HepG2 (cell line): ENCODE data around the gene MYL12B. TPM values are rescaled to one million over a fixed set of nuclear protein-coding genes. Genes with fewer than 3 reads are reported as not detected.

Experiments
- ATAC-seq: fragments of 200-7000 bp; cut with Tn5 transposase; 3 replicates; pipeline ENCODE4 v1.9.1; 2020; ENCODE audit warnings: mild to moderate bottlenecking, moderate library complexity
- BruUV-seq: library from RNA; stranded (reverse); fragments of 400-500 nt; replicated peaks from 2 replicates; lab custom pipeline; 2021; lab: Mats Ljungman, UMichigan
- CTCF ChIA-PET: fragments of 300-600 bp; formaldehyde crosslinking; extraction: SDS; loops from one replicate; lab custom pipeline; 2021; ENCODE audit warnings: low total read pairs, inconsistent platforms, low intra/inter-chr PET ratio; lab: Yijun Ruan, JAX
- POLR2A ChIA-PET: fragments of 350-600 bp; sonication (Branson Sonifier 250); formaldehyde crosslinking; loops from one replicate; lab custom pipeline; 2020; ENCODE audit warnings: antibody characterized with exemption, inconsistent platforms; lab: Yijun Ruan, JAX
- DNase-seq: peaks from one replicate; pipeline ENCODE4 v3.0.0-alpha.2; 2015; ENCODE audit warnings: low spot score
- FAIRE-seq: peaks from 3 replicates; lab custom pipeline; 2011; peaks lifted over from hg19 to GRCh38; lab: Jason Lieb, UNC
- H2AFZ ChIP-seq: one replicate; pipeline ENCODE4 v1.6.1; 2011; ENCODE audit warnings: low read length, inconsistent platforms
- H3K27ac ChIP-seq: fragments of 300-600 bp; 3 replicates; pipeline ENCODE4 v1.8.0; 2011; ENCODE audit warnings: mixed run types, mild to moderate bottlenecking, mixed read lengths, low read length, inconsistent platforms; ENCODE audit not compliant: insufficient read depth; ENCODE audit errors: extremely low read length
- H3K27me3 ChIP-seq, 2 experiments: fragments of 200-600 bp in 1 of 2; 2 replicates in 1 of 2; 3 replicates in 1 of 2; pipeline versions ENCODE4 v1.6.0 to v1.8.0; 2011; ENCODE audit warnings: low read length in 2 of 2, mild to moderate bottlenecking in 2 of 2, moderate library complexity in 2 of 2, inconsistent platforms in 1 of 2; ENCODE audit not compliant: insufficient read depth in 2 of 2, control insufficient read depth in 1 of 2
- H3K36me3 ChIP-seq, 2 experiments: fragments of 200-600 bp in 1 of 2; replicated peaks in 1 of 2; 2 replicates in 1 of 2; 3 replicates in 1 of 2; pipeline versions ENCODE4 v1.5.1 to v1.8.0; 2011; ENCODE audit warnings: low read length in 2 of 2, inconsistent platforms in 1 of 2; ENCODE audit not compliant: insufficient read depth in 2 of 2, control insufficient read depth in 1 of 2
- H3K4me1 ChIP-seq: 2 replicates; pipeline ENCODE4 v1.5.1; 2012; ENCODE audit warnings: low read length, inconsistent platforms; ENCODE audit not compliant: insufficient read depth
- H3K4me2 ChIP-seq: 2 replicates; pipeline ENCODE4 v1.6.0; 2011; ENCODE audit warnings: low read depth, low read length, inconsistent platforms
- H3K4me3 ChIP-seq, 3 experiments: fragments of 200-600 bp in 1 of 3; sonication (generic), shearing (Covaris generic) in 1 of 3; replicated peaks in 1 of 3; 2 replicates each; pipeline ENCODE4 v1.5.1; 2011 to 2016; ENCODE audit warnings: low read length in 3 of 3, inconsistent platforms in 2 of 3, low read depth in 2 of 3, mild to moderate bottlenecking in 2 of 3, control low read depth in 1 of 3, mixed read lengths in 1 of 3; ENCODE audit not compliant: insufficient read depth in 1 of 3
- H3K79me2 ChIP-seq: one replicate; pipeline ENCODE4 v1.6.1; 2011; ENCODE audit warnings: low read length, inconsistent platforms; ENCODE audit not compliant: insufficient read depth
- H3K9ac ChIP-seq: 2 replicates; pipeline ENCODE4 v1.6.0; 2011; ENCODE audit warnings: mild to moderate bottlenecking, low read depth, low read length, inconsistent platforms; ENCODE audit not compliant: insufficient read depth
- H3K9me3 ChIP-seq: 2 replicates; pipeline ENCODE4 v1.5.1; 2012; ENCODE audit warnings: mild to moderate bottlenecking, low read length
- H4K20me1 ChIP-seq: 2 replicates; pipeline ENCODE4 v1.6.0; 2011; ENCODE audit warnings: inconsistent platforms, mild to moderate bottlenecking, low read length, moderate library complexity; ENCODE audit not compliant: insufficient read depth
- CTCF ChIP-seq: sonication (generic); formaldehyde crosslinking; IDR thresholded peaks from 2 replicates; pipeline ENCODE4 v1.5.0; 2020; ENCODE audit warnings: mild to moderate bottlenecking, missing genetic modification reagents, moderate library complexity
- ETV6 ChIP-seq: sonication (generic); formaldehyde crosslinking; conservative IDR thresholded peaks from 2 replicates; pipeline ENCODE4 v1.4.0; 2020; ENCODE audit warnings: missing genetic modification reagents
- KDM2A ChIP-seq: sonication (generic); formaldehyde crosslinking; IDR thresholded peaks from 2 replicates; pipeline ENCODE4 v1.4.0; 2020; ENCODE audit warnings: low read depth, missing genetic modification reagents, borderline replicate concordance
- NCOA5 ChIP-seq: sonication (generic); formaldehyde crosslinking; IDR thresholded peaks from 2 replicates; pipeline ENCODE4 v1.4.0; 2020; ENCODE audit warnings: missing genetic modification reagents
- PAF1 ChIP-seq: IDR thresholded peaks from 2 replicates; pipeline ENCODE4 v1.6.1; 2016; ENCODE audit warnings: missing genetic modification reagents, missing compliant biosample characterization
- POLR2A ChIP-seq, 2 experiments: IDR thresholded peaks; 2 replicates each; pipeline ENCODE4 v1.6.1; 2011; ENCODE audit warnings: low read depth in 2 of 2, low read length in 2 of 2, mild to moderate bottlenecking in 1 of 2, moderate library complexity in 1 of 2; ENCODE audit not compliant: insufficient read depth in 1 of 2
- POLR2AphosphoS5 ChIP-seq: IDR thresholded peaks from 2 replicates; pipeline ENCODE4 v1.6.1; 2012; ENCODE audit warnings: low read depth, low read length
- POLR2G ChIP-seq: fragments of 200-400 bp; formaldehyde crosslinking; IDR thresholded peaks from 2 replicates; pipeline ENCODE4 v1.6.1; 2018; ENCODE audit warnings: mild to moderate bottlenecking, low read depth, low read length, moderate library complexity
- RBM22 ChIP-seq: fragments of 200-400 bp; formaldehyde crosslinking; optimal IDR thresholded peaks from 2 replicates; pipeline ENCODE3; 2017; ENCODE audit warnings: mild to moderate bottlenecking, low read length, moderate library complexity
- STAG1 ChIP-seq: sonication (generic); formaldehyde crosslinking; IDR thresholded peaks from 2 replicates; pipeline ENCODE4 v1.4.0; 2020; ENCODE audit warnings: missing genetic modification reagents
- ZNF292 ChIP-seq: sonication (generic); formaldehyde crosslinking; IDR thresholded peaks from 2 replicates; pipeline ENCODE4 v1.8.1; 2022; ENCODE audit warnings: mild to moderate bottlenecking, low read depth, missing genetic modification reagents, borderline replicate concordance
- ZNF362 ChIP-seq: sonication (generic); formaldehyde crosslinking; IDR thresholded peaks from 2 replicates; pipeline ENCODE4 v1.4.0; 2020; ENCODE audit warnings: missing genetic modification reagents, mild to moderate bottlenecking, borderline replicate concordance
- WGBS: methylation state at CpG from one replicate; pipeline ENCODE4 v1.1.6; 2017; ENCODE audit warnings: low lambda C conversion rate; 5-methylcytosine and 5-hydroxymethylcytosine counted together
- in situ Hi-C: cut with HindIII; loops from 2 replicates; pipeline ENCODE4 v1.10.0; 2017; ENCODE audit warnings: low pct_unique_long_range_greater_than_20kb; ENCODE audit not compliant: extremely low pct_ligation_motif_present
- intact Hi-C: fragments of 100-400 bp; cut with micrococcal nuclease; formaldehyde crosslinking; loops from one replicate; pipeline ENCODE4 v1.10.0; 2022; ENCODE audit not compliant: unreplicated experiment
- polyA plus RNA-seq, 8 experiments: library from polyadenylated mRNA; depleted of rRNA in 3 of 8; stranded (reverse) in 7 of 8; unstranded in 1 of 8; fragments of >200 nt; fragmentation: Illumina TruSeq in 4 of 8; extraction: Trizol in 4 of 8; gene quantifications; 2 replicates each; pipeline versions ENCODE4 v1.2.1 to v1.2.3, GENCODE V29; 2011 to 2016; ENCODE audit warnings: low read depth in 4 of 8, missing spikeins in 1 of 8, mixed read lengths in 1 of 8; ENCODE audit not compliant: insufficient read depth in 1 of 8
- total RNA-seq, 5 experiments: library from RNA; depleted of rRNA; stranded (reverse); fragments of >200 nt; fragmentation: Illumina TruSeq; extraction: Trizol; gene quantifications; 2 replicates each; pipeline ENCODE4 v1.2.3, GENCODE V29; 2016; ENCODE audit warnings: low read depth in 1 of 5

MYL12B gene
- total and polyA plus RNA-seq, 2 of the 13 experiments (the other 11 are each of a cell fraction or from before 2014, with no cell fraction given) = 265 to 340 TPM

- BruUV-seq = no TSS peak
- ChIA-PET POLR2A (no interaction called here), CTCF (no interaction called here)
- H3K4me3 ChIP-seq = no peak overlapping the region
- no peak overlapping the region for H2AFZ ChIP-seq
- WGBS = 75% methylated on average over 14 of the region's 14 CpGs
- H3K9me3 ChIP-seq = no peaks in the 10 kb centered on the region
- H3K27me3 ChIP-seq = peaks cover 0 to 5% of the 10 kb centered on the region in 2 experiments; a peak in 2 of 5 replicates
- peak; percentile 51; the same call in 2 of the 3 replicates for ATAC-seq
- H3K36me3 ChIP-seq = peaks cover 6 to 39% of the 10 kb centered on the region in 2 experiments; a peak in 4 of 5 replicates
- TF ChIP-seq ZNF292 (CRISPR knock-in tag) (no peak), POLR2A (IDR thresholded peaks at IDR 0.05; ENCODE audit: insufficient read depth in 1 of 2, low read depth in 2 of 2, low read length in 2 of 2) (peak in 1 of 2 experiments; percentile 40; a peak in 1 of 4 replicates), KDM2A (peak; percentile 42; the same call in 1 of the 2 replicates), STAG1 (peak; percentile 13; the same call in 1 of the 2 replicates), CTCF (CRISPR knock-in tag) (peak; percentile 17; the same call in 1 of the 2 replicates), POLR2AphosphoS5 (peak; percentile 48), ZNF362 (CRISPR knock-in tag) (no peak), PAF1 (CRISPR knock-in tag) (peak; percentile 84; the same call in 1 of the 2 replicates), RBM22 (peak; percentile 92), POLR2G (peak; percentile 68), NCOA5 (no peak), ETV6 (no peak)
- peaks cover 29% of the 10 kb centered on the region for H3K4me1 ChIP-seq
- H3K9ac ChIP-seq = no peak overlapping the region
- no peak overlapping the region for H3K4me2 ChIP-seq
- in situ Hi-C loops = loop anchor here (5.0 to 10.0 kb wide), 5 partner anchors 175 to 718 kb away; partner anchors contain the start of gene TGIF1
- FAIRE-seq = no peak
- H3K79me2 ChIP-seq = no peaks in the 10 kb centered on the region
- intact Hi-C loops = loop anchor here (2.0 kb wide), 3 partner anchors 305 to 789 kb away; no protein-coding TSS in a partner anchor
- H3K27ac ChIP-seq = no peak overlapping the region
- no peaks in the 10 kb centered on the region for H4K20me1 ChIP-seq
- DNase-seq = no peak
Measured at GRCh38 chr18:3279201-3280185, 17.6 kb downstream of the MYL12B start.
